PFSK-1 (cell line): ENCODE data around the gene IKZF2.

Experiments
- POLR2AphosphoS5 ChIP-seq: IDR thresholded peaks from 2 replicates; pipeline ENCODE4 v1.6.1; 2012; ENCODE audit warnings: low read depth, mild to moderate bottlenecking, control low read depth, low read length, moderate library complexity
- SIN3A ChIP-seq: IDR thresholded peaks from 2 replicates; pipeline ENCODE4 v1.6.1; 2012; ENCODE audit warnings: mild to moderate bottlenecking, low read length, moderate library complexity, borderline replicate concordance; ENCODE audit not compliant: insufficient read depth
- TAF1 ChIP-seq: IDR thresholded peaks from 2 replicates; pipeline ENCODE4 v1.6.1; 2012; ENCODE audit warnings: low read length, control low read depth, borderline replicate concordance; ENCODE audit not compliant: insufficient read depth
- TF ChIP-seq, protein P1 (sequence below), 2 experiments: IDR thresholded peaks; 2 replicates each; pipeline versions ENCODE4 v1.6.1 to v1.8.0; 2011 to 2012; ENCODE audit warnings: low read depth in 2 of 2, low read length in 2 of 2, control low read depth in 1 of 2, inconsistent platforms in 1 of 2, mild to moderate bottlenecking in 1 of 2, moderate library complexity in 1 of 2; ENCODE audit not compliant: insufficient read depth in 1 of 2

DNA sequence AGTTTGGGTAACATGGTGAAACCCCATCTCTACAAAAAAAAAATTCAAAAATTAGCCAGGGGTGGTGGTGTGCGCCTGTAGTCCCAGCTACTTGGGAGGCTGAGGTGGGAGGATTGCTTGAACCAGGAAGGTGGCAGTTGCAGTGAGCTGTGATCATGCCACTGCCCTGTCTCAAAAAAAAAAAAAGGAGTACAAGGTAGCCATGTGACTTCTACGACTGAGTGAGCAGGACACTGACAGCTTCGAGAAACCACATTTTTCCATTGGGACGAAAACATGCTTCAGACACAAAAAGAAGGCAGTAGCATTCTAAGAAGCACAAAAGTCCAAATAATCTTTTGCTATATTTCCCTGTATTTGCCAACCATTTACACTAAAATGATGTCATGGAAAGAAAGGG, 19.7 kb upstream of the IKZF2 start:
- no peak for TF ChIP-seq POLR2AphosphoS5
- no peak for TF ChIP-seq TAF1
- TF ChIP-seq, protein P1, sequence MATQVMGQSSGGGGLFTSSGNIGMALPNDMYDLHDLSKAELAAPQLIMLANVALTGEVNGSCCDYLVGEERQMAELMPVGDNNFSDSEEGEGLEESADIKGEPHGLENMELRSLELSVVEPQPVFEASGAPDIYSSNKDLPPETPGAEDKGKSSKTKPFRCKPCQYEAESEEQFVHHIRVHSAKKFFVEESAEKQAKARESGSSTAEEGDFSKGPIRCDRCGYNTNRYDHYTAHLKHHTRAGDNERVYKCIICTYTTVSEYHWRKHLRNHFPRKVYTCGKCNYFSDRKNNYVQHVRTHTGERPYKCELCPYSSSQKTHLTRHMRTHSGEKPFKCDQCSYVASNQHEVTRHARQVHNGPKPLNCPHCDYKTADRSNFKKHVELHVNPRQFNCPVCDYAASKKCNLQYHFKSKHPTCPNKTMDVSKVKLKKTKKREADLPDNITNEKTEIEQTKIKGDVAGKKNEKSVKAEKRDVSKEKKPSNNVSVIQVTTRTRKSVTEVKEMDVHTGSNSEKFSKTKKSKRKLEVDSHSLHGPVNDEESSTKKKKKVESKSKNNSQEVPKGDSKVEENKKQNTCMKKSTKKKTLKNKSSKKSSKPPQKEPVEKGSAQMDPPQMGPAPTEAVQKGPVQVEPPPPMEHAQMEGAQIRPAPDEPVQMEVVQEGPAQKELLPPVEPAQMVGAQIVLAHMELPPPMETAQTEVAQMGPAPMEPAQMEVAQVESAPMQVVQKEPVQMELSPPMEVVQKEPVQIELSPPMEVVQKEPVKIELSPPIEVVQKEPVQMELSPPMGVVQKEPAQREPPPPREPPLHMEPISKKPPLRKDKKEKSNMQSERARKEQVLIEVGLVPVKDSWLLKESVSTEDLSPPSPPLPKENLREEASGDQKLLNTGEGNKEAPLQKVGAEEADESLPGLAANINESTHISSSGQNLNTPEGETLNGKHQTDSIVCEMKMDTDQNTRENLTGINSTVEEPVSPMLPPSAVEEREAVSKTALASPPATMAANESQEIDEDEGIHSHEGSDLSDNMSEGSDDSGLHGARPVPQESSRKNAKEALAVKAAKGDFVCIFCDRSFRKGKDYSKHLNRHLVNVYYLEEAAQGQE (IDR thresholded peaks at IDR 0.05; ENCODE audit: insufficient read depth in 1 of 2, low read depth in 2 of 2, low read length in 2 of 2): no peak
- TF ChIP-seq SIN3A: no peak
